ENCODE data around the gene OR2T35. TPM values are rescaled to one million over a fixed set of nuclear protein-coding genes. Genes with fewer than 3 reads are reported as not detected.

OR2T35 gene
- total and polyA plus RNA-seq, 2 donors (not counting 3 experiments of a cell fraction or from before 2014, with no cell fraction given) = not detected

GRCh38 chr1:248590055-248590454 is 55.0 kb downstream of the OR2T35 start:
- H3K36me3 ChIP-seq (ENCODE audit: control insufficient read depth in 2 of 2, extremely low read depth in 1 of 2, insufficient read depth in 2 of 2, low read length in 2 of 2) = no peaks in the 10 kb centered on the region
- H3K27me3 ChIP-seq (ENCODE audit: control insufficient read depth in 2 of 2, insufficient read depth in 2 of 2, low read length in 2 of 2) = no peaks in the 10 kb centered on the region
- intact Hi-C loops (cut with micrococcal nuclease) (no loop called here), dilution Hi-C loops (cut with MboI; ENCODE audit: extremely low pct_ligation_motif_present, low sequenced_read_pairs) (no loop called here)
- no peak overlapping the region for H3K9ac ChIP-seq (replicated peaks; ENCODE audit: extremely low read depth, insufficient read depth, low read length)
- no TSS peak for BruUV-seq (replicated peaks)
- ChIA-PET POLR2A (no interaction called here), CTCF (no interaction called here)
- no peak overlapping the region for H3K4me2 ChIP-seq (ENCODE audit: insufficient read depth, low read length)
- H2AFZ ChIP-seq (ENCODE audit: low read depth, low read length) = no peak overlapping the region
- TF ChIP-seq MYC (IDR thresholded peaks at IDR 0.05; ENCODE audit: low read depth, low read length) = no peak
- no peak for TF ChIP-seq EZH2 (IDR thresholded peaks at IDR 0.05; ENCODE audit: borderline replicate concordance, low read depth, low read length, severe bottlenecking)
- no peak for TF ChIP-seq POLR2A (IDR thresholded peaks at IDR 0.05; ENCODE audit: low read depth, low read length)
- TF ChIP-seq FOS (IDR thresholded peaks at IDR 0.05; ENCODE audit: borderline replicate concordance, insufficient read depth, low read length) = no peak
- TF ChIP-seq GATA2 (IDR thresholded peaks at IDR 0.05; ENCODE audit: insufficient read depth, insufficient read length, low read depth, low read length) = no peak
- no peak for TF ChIP-seq MAX (IDR thresholded peaks at IDR 0.05; ENCODE audit: insufficient read depth, insufficient read length)
- no peak for TF ChIP-seq CTCF (IDR thresholded peaks at IDR 0.05; ENCODE audit: extremely low read depth in 1 of 2, insufficient read depth in 1 of 2, low read depth in 1 of 2, low read length in 2 of 2)
- no peak for TF ChIP-seq JUN (IDR thresholded peaks at IDR 0.05; ENCODE audit: borderline replicate concordance, insufficient read depth, insufficient read length, low read depth)
- TF ChIP-seq POLR2AphosphoS5 (IDR thresholded peaks at IDR 0.05; ENCODE audit: insufficient read depth, low read depth, low read length) = no peak
- H3K9me1 ChIP-seq (replicated peaks; ENCODE audit: control insufficient read depth, extremely low read depth, insufficient read depth, low read length) = no peaks in the 10 kb centered on the region
- no peaks in the 10 kb centered on the region for H3K79me2 ChIP-seq (ENCODE audit: control insufficient read depth, insufficient read depth, low read length)
- H3K4me3 ChIP-seq (replicated peaks in 1 of 3; ENCODE audit: insufficient read depth in 1 of 3, low read depth in 1 of 3, low read length in 3 of 3) = no peak overlapping the region
- H3K27ac ChIP-seq (ENCODE audit: insufficient read depth, low read depth, low read length) = no peak overlapping the region
- no peaks in the 10 kb centered on the region for H3K4me1 ChIP-seq (ENCODE audit: control insufficient read depth, extremely low read depth, insufficient read depth, low read length)
- no peaks in the 10 kb centered on the region for H4K20me1 ChIP-seq (replicated peaks; ENCODE audit: control insufficient read depth, extremely low read depth, insufficient read depth, low read length)
- FAIRE-seq (no peak), DNase-seq (ENCODE audit: low read depth, low spot score) (no peak)
- H3K9me3 ChIP-seq (replicated peaks; ENCODE audit: control insufficient read depth, insufficient read depth, low read length) = no peaks in the 10 kb centered on the region
